ENCODE data around the gene LRRC4.

Gene LRRC4

GRCh38 chr7:128011131-128011661 lies 20.0 kb downstream of the LRRC4 start:
- no peak for TF ChIP-seq CTCF (IDR thresholded peaks at IDR 0.05; ENCODE audit: low read depth, low read length)
- no peak for DNase-seq (ENCODE audit: low read depth in 2 of 2)
- no peak overlapping the region for H3K4me3 ChIP-seq (replicated peaks in 1 of 2; ENCODE audit: low read depth in 2 of 2, low read length in 2 of 2)

- TF ChIP-seq CTCF (IDR thresholded peaks at IDR 0.05; ENCODE audit: low read depth, low read length): peak; percentile 13
- no peak for DNase-seq (ENCODE audit: low read depth in 2 of 2)
- no peak overlapping the region for H3K4me3 ChIP-seq (replicated peaks in 1 of 2; ENCODE audit: low read depth in 2 of 2, low read length in 2 of 2)
These were observed 20.7 kb downstream of the LRRC4 start for GRCh38 chr7:128010391-128011127.

GRCh38 chr7:128008744-128009143 lies 22.5 kb downstream of the LRRC4 start:
- TF ChIP-seq CTCF (IDR thresholded peaks at IDR 0.05; ENCODE audit: low read depth, low read length): no peak
- H3K4me3 ChIP-seq (replicated peaks in 1 of 2; ENCODE audit: low read depth in 2 of 2, low read length in 2 of 2): no peak overlapping the region
- no peak for DNase-seq (ENCODE audit: low read depth in 2 of 2)

- no peak overlapping the region for H3K4me3 ChIP-seq (replicated peaks in 1 of 2; ENCODE audit: low read depth in 2 of 2, low read length in 2 of 2)
- DNase-seq (ENCODE audit: low read depth in 2 of 2): no peak
- TF ChIP-seq CTCF (IDR thresholded peaks at IDR 0.05; ENCODE audit: low read depth, low read length): no peak
These were observed 23.1 kb downstream of the LRRC4 start for GRCh38 chr7:128008141-128008540.

GRCh38 chr7:128007303-128007680 lies 23.9 kb downstream of the LRRC4 start:
- H3K4me3 ChIP-seq (replicated peaks in 1 of 2; ENCODE audit: low read depth in 2 of 2, low read length in 2 of 2): no peak overlapping the region
- no peak for TF ChIP-seq CTCF (IDR thresholded peaks at IDR 0.05; ENCODE audit: low read depth, low read length)
- DNase-seq (ENCODE audit: low read depth in 2 of 2): no peak

- H3K4me3 ChIP-seq (replicated peaks in 1 of 2; ENCODE audit: low read depth in 2 of 2, low read length in 2 of 2): no peak overlapping the region
- TF ChIP-seq CTCF (IDR thresholded peaks at IDR 0.05; ENCODE audit: low read depth, low read length): no peak
- no peak for DNase-seq (ENCODE audit: low read depth in 2 of 2)
These were observed 24.5 kb downstream of the LRRC4 start for GRCh38 chr7:128006550-128007302.
